HG02981 (cell line): Measurements from ENCODE around the gene MYLK.
"Not testable (repeated sequence)": the region's sequence is repeated elsewhere in the genome, so short reads cannot be mapped to it uniquely, and the experiment has no call there.

Experiments
- ATAC-seq: cut with Tn5 transposase; IDR thresholded peaks from one replicate; pipeline ENCODE4 v1.9.1; 2021; ENCODE audit warnings: mild to moderate bottlenecking, moderate library complexity; ENCODE audit not compliant: unreplicated experiment

Gene MYLK

DNA sequence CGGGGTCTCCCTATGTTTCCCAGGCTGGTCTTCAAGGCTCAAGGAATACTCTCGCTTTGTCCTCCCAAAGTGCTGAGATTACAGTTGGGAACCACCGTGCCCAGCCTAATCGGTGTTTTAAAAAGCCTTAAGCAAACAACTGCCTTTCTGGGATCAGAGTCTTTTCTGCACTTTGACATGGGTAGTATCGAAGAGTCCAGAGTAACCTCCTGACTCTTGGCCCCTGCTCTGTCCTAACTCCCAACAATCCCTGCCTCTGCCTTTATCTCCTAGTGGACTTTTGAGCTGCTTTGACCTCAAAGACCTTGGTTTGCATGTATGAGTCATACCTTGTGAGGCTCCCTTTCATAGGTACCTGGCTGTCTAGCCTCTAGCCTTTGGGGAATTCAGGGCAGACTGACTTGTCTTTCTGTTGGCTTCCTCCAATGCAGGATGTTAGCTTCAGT lies 278.3 kb downstream of the MYLK start:
- ATAC-seq = peak; percentile 73

DNA sequence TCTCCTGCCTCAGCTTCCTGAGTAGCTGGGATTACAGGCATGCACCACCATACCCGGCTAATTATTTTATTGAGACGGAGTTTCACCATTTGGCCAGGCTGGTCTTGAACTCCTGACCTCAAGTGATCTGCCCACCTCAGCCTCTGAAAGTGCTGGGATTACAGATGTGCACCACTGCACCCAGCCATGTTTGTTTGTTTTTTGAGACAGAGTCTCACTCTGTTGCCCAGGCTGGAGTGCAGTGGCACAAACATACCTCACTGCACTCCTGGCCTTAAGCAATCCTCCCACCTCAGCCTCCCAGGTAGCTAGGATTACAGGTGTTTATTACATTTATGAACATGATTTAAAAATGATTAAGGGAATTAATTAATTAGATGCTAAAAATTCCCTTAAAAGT lies 281.0 kb downstream of the MYLK start:
- not testable (repeated sequence) for ATAC-seq

GRCh38 chr3:123602325-123602724 lies 281.8 kb downstream of the MYLK start:
- no peak for ATAC-seq

- ATAC-seq = not testable (repeated sequence)
Measured at GRCh38 chr3:123600863-123601262, 283.3 kb downstream of the MYLK start.

- no peak for ATAC-seq
Measured at GRCh38 chr3:123597561-123597960, 286.6 kb downstream of the MYLK start.

DNA sequence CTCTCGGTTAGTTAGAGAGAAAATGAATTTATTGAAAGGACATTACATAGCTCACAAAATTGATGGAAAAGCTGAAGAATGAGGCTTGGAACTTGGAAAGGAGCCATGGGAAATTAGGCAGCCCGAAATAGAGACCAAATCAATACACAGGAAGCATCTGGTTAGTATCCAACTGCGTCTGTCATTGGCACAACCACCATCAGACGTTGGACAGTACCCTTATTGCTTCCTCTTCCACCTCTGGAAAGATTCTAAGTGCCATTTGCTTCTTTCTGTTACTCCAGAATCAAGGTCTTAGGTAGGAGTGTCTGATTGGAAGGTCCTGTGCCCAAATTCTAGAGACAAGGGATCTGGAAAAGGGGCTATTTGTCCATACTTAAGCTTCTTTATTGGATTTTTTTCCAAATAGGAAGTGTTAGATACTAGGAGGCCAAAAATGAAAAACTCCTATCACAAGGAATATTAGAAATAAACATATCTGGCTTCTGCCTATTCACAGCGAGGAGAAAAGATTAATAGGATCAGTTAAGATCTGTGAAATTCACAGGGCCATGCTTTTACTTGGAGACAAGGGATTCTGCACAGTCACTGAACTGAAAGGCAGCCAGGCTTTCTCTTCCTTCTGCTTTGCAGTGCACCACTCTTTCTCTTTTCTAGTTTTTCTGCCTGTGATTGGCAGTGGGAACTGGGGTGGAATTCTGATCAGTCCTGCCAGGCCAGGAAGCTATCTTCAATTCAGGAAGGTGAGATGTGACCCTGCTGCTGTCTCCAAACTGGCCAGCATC lies 288.5 kb downstream of the MYLK start:
- ATAC-seq = no peak

DNA sequence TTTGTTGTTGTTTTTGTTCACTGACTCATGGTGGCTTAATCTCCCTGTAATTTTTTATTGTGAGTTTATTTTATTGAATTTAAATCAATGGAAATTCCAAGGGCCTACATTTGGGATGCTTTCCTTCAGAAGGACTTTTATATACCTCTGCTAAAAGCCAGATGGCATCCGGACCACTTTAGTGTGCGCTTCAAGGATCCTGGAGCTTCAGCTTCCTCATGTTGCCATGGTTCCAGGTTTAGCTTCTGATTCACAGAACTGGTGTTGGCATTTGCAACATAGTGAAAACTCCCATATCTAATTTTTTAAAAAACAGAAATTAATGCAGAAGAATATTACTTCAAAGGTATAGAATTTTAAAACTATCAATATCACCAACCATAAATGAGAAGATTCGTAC lies 290.8 kb downstream of the MYLK start:
- ATAC-seq = no peak

DNA sequence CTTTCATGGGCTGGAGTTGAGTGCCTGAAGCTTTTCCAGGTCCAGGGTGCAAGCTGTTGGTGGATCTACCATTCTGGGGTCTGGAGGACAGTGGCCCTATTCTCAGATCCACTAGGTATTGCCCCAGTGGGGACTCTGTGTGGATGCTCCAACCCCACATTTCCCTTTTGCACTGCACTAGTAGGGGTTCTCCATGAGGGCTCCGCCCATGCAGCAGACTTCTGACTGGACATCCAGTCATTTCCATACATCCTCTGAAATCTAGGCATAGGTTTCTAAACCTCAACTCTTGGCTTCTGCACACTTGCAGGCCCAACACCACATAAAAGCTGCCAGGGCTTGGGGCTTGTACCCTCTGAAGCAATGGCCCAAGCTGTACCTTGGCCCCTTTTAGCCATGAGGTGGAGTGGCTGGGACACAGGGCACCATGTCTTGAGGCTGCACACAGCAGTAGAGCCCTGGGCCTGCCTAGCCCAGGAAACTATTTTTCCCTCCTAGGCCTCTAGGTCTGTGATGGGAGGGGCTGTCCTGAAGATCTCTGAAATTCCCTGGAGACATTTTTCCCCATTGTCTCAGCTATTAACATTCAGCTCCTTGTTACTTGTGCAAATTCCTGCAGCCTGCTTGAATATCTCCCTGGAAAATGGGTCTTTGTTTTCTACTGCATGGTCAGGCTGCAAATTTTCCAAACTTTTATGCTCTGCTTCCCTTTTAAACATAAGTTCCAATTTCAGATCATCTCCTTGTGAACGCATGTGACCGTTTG lies 293.3 kb downstream of the MYLK start:
- no peak for ATAC-seq

GRCh38 chr3:123587401-123587800 lies 296.7 kb downstream of the MYLK start:
- no peak for ATAC-seq

DNA sequence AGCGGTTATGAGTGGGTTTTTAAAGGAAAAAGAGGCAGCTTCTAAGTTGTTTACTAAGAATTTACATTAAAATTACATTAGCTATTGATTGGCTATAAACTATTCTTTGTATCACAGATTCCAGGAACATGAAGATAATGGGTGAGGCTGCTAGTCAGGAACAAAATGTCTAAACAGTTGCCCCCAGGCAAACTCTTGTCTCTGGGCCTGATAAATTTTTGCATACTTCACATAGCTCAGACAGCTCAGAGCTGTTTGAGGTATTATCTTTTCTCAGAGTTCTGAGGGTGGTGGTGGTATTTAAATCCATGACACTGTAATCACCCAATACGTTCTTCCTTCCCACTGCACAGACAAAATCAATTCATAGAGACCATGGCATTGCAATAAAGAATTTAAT lies 297.2 kb downstream of the MYLK start:
- ATAC-seq = no peak

DNA sequence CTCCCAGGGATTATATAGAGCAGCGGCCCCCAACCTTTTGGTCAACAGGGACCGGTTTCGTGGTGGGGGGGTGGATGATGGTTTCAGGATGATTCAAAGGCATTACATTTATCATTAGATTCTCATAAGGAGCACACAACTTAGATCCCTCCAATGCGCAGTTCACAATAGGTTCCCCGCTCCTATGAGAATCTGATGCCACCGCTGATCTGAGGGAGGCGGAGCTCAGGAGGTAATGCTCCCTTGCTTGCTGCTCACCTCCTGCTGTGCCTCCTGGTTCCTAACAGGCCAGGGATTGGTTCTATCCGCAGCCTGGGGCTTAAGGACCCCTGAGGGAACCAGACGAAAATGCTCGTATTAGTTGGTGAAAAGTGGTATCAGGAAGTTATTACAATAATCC lies 298.0 kb downstream of the MYLK start:
- no peak for ATAC-seq

- ATAC-seq = peak; percentile 93
Measured at GRCh38 chr3:123584988-123585937, 298.9 kb downstream of the MYLK start, which contains the start of gene HACD2. Gene HACD2 (minus strand): TSS chr3:123585053. CDS start chr3:123585027, 26 bp downstream.

DNA sequence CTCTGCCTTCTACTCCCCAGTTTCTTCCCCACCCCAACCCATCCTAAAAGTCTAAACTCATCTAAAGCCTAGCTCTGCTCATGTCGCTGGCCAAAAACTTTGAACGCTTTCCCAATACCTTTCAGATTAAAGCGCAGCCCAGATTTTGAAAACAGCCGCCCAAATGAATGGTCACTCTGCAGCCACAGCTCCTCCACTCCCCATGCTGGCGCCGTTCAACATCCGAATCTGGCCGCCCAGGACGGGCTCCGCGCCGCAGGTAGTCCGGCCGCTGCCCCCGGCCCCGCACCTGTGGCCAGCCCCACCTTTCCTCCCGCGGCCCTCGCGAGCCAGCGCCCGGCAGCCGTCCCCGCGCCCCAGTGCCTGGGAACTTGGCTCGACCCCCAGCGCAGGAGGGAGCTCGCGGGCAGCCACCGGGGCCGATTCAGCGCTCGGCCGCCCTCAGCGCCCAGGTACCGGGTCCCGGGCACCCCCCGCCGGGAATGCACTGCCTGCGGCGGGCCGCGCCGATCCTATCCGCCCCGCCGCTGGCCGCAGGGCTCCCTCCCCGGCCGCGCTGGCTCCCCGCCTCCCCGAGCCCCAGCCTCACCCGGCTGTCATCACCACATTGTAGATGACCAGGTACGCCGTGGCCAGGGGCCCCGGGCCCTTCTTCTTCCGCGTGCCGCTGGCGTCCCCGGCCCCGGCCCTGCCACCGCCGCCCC lies 299.7 kb downstream of the MYLK start:
- no peak for ATAC-seq

- ATAC-seq = no peak
Measured at GRCh38 chr3:123583561-123583960, 300.6 kb downstream of the MYLK start.

- ATAC-seq = no peak
Measured at GRCh38 chr3:123582315-123582714, 301.8 kb downstream of the MYLK start.

DNA sequence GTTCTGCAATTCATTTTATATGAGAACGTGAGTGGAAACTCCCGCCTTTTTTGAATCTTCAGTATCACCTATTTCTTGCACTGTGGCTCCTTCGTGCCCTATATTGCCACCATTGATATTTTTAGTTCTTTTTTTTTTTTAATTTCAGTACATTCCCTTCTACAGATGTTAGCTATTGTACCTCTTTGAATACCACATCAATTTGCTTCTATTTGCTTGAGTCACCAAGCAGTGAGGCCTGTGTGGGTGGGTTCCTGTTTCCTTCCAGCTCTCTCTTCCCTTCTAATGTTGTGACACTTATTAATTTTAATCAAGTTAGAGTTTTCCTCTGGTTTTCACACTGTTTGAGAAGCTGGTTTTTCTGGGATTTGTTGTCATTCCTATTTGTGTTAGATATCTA lies 308.0 kb downstream of the MYLK start:
- peak; percentile 48 for ATAC-seq

GRCh38 chr3:123571973-123572365 lies 312.2 kb downstream of the MYLK start:
- ATAC-seq = no peak

- no peak for ATAC-seq
Measured at GRCh38 chr3:123571264-123571972, 312.7 kb downstream of the MYLK start.

- no peak for ATAC-seq
Measured at GRCh38 chr3:123568875-123569274, 315.3 kb downstream of the MYLK start.

GRCh38 chr3:123568034-123568433 lies 316.1 kb downstream of the MYLK start:
- no peak for ATAC-seq
